GM21367 (cell line): Measurements from ENCODE around the gene DNASE1L1.
A peak's percentile ranks its signal among the peaks of the same experiment; 100 is the strongest.

Experiments used
- ATAC-seq: cut with Tn5 transposase; IDR thresholded peaks from one replicate; pipeline ENCODE4 v1.9.1; 2021; ENCODE audit not compliant: unreplicated experiment

DNASE1L1 gene, protein sequence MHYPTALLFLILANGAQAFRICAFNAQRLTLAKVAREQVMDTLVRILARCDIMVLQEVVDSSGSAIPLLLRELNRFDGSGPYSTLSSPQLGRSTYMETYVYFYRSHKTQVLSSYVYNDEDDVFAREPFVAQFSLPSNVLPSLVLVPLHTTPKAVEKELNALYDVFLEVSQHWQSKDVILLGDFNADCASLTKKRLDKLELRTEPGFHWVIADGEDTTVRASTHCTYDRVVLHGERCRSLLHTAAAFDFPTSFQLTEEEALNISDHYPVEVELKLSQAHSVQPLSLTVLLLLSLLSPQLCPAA

DNA sequence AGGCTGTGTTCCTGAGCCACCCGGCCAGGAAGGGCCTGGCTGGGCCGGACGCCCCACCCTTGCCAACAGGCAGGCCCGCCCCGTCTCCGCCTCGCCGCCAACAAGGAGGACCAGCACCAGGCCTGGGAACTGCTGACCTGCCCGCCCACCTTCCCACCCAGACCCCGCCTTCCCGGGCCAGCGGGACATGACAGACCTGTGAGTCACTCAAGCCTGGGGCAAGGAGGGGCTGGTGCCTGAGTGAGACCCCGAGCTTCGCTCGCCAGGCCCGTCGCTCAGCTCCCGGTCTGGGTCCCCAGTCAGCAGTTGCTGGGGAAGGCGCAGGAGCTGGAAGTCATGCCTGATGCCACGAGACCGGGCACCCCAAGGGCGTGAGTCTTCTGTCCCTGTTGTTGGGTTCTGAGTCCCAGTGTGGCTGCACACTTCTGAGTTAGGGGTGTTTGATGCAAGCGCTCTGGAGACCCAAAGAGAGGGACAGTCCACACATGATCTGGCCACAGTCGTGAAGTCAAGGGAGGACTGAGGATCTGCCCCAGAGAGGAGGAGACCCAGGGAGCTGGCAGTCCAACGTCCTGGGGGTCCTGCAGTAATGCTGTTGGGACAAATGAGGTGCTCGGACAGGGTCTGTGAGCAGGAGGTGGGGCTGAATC, at the start of gene DNASE1L1:
TSS of gene DNASE1L1 (minus strand) at position 33 of the 650 bp plus-strand sequence. CDS start 3,686 bp downstream, outside the sequence.
- peak; percentile 42 for ATAC-seq

DNA sequence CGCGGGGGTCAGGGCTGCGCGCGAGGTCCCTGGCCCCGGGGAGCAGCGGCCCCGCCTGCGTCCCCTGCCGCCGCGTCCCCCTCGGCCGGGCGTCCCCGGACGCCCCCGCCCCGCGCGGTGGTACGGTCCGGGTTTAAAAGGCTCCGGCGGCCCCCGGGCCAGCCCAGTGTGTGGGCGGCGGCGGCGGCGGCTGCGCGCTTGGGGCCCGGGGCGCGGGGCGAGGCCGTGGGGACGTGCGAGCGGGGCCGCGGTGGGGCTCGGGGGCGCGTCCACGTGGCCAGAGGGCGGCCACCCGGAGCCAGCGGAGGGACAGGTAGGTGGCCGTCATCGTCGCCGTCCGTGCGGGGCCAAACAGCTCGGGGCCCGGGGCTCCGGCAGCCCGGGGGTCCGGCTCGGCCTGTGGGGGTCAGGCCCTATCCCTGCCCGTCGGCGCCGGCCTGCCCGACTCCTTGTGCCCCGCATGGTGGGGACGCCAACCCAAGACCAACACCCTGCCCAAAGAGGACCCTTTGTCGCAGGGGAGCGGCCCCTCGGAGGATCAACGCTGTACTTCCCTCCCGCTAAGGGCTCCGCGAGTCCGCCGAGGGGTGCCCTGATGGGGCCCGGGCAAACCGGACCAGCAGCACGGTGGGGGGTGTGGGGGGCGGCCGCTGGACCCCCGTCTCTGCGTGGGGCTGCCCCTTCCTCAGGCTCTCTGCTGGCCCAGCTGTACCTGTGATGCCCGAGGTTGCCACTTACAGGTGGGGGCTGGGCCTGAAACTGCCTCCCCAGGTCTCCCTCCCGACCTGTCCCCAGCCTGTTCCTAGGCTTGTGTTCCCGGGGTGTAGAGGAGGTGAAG, 49.3 kb upstream of the DNASE1L1 start, which contains the start of gene PLXNA3:
TSS of gene PLXNA3 (plus strand) at position 166 of the 838 bp plus-strand sequence. CDS start 1,903 bp downstream, outside the sequence.
- ATAC-seq, result peak; percentile 63

DNA sequence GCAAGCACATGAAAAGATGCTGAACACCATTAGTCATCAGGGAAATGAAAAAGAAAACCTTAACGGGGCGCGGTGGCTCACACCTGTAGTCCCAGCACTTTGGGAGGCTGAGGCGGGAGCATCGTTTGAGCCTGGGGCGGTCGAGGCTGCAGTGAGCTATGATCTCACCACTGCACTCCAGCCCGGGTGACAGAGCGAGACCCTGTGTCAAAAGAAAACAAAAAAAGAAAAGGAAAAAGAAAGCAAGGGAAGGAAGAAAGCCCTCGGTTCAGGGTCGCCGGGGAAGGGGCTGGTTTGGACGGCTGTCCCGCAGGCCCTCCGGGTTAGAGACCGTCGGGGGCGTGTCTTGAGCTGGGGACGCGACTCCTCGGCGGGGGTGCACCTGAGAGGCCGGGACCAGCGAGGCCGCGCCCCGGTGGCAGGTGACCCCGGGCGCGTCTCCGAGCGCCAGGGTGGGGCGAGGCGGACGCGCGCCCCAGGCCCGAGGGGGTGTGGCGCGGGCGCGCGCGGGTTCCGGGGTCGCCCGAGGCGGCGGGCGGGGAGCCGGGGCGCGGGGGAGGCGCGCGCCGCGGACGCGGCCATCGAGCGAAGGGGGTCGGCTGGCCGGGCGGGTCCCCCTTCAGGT, 48.5 kb upstream of the DNASE1L1 start:
- ATAC-seq, result peak; percentile 57

DNA sequence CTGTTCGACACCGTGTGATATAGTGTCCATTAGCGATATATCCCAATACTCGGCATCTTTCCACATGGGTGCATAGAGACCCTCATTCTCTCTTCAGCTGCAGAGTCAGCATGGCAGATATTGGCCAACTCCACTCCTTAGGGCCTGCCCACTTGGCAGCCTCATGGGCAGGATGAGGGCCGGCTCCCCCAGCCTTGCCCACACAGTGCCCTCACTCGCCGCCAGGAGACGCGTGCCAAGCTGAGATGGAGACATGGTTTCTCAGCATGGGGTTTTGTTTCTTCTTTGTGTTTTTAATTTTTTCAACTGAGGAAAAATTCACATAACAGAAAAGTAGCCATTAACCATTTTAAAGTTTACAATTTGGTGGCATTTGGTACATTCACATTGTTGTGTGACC, 43.8 kb upstream of the DNASE1L1 start:
- no peak for ATAC-seq

DNA sequence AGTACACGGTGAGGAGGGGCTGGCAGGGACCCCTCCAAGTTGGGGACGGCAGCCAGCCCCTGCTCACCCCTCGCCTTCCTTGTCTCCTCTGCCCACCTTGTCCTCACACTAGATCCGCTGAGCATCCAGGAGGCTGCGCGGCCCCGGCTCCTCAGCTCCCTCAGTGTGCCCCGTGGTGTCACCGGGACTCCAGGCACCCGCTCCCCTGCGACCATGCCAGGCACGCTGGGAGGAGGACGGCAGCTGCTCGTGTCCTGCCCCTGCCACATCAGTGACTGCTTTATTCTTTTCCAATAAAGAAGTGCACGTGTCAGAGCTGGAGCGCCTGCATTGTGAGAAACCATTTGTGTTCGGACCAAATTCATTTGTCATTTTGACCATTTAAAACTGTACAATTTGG, 41.3 kb upstream of the DNASE1L1 start:
- no peak for ATAC-seq

DNA sequence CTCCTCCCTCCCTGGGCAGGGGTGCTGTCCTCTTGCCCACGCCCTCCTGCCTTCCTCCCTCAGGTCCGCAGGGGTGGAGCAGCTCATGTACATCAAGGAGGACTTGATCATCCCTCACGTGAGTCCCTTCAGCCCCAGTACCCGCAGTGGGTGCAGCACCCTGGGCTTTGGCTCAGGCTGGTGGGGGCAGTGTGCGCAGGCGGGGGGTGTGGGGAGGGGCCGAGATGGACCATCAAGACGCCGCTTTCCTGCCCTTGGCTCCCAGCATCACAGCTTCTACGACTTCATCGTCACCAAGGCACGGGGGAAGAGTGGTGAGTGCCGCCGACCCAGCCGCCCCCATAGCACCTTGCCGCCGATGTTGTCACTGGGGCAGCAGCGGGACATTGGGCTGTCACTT, 40.6 kb upstream of the DNASE1L1 start:
- no peak for ATAC-seq

DNA sequence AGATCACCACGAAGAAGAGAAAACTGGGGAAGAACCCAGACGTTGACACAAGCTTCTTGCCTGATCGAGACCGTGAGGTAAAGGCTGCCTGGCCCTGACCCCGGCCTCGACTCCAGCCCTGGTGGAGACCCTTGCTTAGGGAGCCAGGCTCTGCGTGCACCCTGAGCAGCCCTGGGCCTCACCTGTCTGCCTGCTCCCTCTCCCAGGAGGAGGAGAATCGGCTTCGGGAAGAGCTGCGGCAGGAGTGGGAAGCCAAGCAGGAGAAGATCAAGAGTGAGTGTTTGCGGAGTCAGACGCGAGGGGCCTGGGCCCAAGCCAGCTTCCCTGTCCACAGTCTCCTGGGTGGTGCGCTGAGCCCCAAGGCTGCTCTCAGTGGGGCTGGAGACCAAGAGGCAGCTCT, 39.4 kb upstream of the DNASE1L1 start:
- ATAC-seq, result no peak

DNA sequence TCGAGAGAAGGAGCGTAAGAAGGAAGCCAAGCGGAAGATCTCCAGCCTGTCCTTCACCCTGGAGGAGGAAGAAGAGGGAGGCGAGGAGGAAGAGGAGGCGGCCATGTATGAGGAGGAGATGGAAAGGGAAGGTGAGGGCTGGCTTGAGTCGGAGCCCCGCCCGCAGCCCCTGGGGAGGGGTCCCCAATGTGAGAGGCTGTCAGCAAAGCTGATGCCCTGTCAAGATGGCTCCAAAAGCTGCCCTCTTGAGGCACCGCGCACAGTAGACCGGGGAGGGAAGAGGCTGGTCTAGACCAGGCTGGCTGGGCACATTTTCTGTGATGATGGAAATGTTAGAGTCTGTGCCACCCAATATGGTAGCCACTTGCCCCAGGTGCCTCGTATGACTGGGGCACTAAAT, 37.4 kb upstream of the DNASE1L1 start:
- ATAC-seq, result no peak

DNA sequence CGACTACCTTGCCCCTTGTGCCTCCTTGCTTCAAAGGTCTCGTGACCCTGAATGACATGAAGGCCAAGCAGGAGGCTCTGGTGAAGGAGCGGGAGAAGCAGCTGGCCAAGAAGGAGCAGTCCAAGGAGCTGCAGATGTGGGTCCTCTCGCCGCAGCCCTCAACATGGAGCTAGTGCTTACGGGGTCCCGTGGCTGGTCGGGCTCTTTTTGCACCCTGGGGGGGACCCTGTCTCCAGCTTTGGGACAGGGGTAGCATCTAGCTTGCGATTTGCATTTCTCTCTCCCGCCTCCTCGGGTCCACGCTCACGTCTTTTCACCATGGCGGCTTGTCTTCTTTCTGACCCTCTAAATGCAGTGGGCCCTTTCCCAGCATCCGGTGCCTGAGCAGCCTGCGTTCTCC, 36.7 kb upstream of the DNASE1L1 start:
- no peak for ATAC-seq

DNA sequence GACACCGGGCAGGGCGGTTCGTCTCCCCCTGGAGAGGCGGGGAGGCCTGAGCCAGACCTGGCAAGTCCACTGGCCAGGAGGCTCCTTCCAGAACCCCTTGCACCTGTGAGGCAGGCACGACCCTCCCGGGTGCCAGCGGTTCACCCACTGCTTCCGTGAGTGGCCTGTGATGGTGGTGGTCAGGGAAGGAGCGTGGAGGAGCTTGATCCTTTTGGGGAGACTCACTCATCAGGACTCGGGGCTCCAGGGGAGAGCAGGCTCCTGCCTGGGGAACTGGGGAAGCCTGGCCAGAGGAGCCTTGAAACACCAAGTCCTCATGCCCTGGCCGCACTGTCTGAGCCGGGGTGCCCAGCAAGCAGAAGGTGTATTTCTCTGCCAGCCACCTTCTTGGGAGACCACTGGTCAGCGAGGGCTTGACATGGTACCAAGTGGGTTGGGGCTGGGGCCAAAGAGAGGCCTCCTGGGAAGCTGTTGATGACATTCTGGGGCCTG, 35.7 kb upstream of the DNASE1L1 start:
- ATAC-seq, result no peak

DNA sequence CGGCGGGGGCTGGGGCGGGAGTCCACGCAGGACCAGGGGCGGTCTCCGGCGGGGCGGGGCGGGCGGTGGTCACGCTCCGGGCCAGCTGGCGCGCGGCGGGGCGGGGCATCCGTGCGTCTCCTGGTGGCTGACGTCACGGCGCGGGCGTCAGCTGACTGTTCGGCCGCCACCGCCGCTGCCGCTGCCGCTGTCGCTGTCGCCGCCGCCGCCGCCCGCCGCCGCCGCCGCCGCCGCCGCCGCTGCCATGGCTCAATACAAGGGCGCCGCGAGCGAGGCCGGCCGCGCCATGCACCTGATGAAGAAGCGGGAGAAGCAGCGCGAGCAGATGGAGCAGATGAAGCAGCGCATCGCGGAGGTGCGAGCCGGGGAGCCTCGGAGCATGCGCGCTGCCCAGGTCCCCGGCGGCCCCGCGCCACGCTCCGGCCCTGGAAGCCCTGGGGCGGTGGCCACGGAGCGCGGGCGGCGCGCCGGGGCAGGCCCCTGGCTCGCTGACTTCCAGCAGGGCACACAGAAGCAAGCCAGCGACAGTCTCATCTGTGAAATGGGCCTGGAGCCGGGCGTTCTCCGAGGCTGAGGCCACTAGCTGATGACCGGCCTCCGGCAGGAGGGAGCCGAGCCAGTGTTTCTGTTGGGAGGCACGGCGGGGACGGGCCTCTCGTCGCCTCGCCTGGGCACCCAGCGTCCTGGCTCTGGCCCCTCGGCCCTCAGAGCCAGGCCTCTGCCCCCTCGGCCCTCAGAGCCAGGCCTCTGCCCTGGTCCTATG, 35.1 kb upstream of the DNASE1L1 start, which contains the start of gene FAM50A:
TSS of gene FAM50A (plus strand) at position 150 of the 763 bp plus-strand sequence. CDS start at position 245, 95 bp downstream.
- ATAC-seq, result peak; percentile 63

DNA sequence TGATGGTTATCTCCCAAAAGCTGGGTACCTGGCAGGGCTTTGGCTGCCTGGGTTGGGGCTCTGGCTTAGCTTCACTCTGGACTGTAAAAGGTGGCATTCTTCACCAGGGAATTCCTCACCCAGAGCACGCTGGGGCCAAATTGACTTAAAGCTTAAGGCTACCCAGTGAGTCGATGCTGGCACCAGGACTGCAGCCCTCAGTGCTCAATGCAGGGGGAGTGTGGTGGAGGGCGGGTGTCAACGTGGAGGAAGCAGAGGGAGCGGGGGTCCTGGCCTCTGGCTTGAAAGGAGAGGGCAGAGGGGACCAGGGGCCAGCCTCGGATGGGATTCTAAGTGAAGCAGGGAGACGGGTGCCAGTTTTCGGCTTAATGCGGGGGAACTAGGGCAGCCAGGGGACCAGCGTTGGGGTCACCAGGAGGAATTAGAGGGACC, 34.4 kb upstream of the DNASE1L1 start:
- ATAC-seq, result no peak

DNA sequence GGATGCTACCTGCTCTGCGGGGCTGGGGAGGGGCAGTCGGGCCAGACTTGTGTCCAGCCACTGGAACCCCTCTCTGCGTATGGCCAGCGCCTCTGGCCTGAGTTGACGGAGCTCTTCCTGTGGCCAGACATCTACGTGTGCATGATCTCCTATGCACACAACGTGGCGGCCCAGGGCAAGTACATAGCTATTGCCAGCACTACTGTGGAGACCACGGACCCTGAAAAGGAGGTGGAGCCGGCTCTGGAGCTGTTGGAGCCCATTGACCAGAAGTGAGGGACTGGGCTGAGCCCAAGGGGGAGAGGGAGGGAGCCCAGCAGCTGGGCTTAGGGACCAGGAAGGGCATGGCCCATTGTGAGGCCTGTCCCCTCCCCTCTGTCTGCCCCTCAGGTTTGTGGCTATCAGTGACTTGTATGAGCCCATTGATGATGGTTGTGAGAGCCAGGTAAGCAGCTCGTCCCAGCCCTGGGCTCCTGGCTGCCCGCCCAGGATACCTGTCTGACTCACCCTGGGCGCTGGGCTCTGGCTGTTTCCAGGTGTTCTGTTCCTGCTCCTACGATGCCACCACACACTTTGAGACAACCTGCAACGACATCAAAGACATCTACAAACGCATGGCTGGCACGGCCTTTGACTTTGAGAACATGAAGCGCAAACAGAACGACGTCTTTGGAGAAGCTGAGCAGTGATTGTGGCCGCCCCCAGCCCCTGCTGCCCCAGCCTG, 33.1 kb upstream of the DNASE1L1 start:
- no peak for ATAC-seq

DNA sequence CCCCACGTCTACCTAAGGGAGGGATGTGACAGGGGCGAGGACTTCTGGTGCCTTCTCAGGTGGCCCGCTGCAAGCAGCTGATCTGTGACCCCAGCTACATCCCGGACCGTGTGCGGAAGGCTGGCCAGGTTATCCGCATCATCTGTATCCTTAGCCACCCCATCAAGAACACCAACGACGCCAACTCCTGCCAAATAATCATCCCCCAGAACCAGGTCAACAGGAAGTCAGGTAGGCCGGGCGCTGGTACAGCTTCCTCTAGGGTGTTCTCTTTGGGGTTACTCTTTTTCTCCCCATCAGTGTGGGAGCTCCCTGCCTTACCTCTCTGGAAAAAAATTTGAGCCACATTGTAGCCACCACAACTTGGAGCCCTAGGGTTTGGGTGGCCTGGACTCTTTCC, 32.5 kb upstream of the DNASE1L1 start:
- no peak for ATAC-seq

DNA sequence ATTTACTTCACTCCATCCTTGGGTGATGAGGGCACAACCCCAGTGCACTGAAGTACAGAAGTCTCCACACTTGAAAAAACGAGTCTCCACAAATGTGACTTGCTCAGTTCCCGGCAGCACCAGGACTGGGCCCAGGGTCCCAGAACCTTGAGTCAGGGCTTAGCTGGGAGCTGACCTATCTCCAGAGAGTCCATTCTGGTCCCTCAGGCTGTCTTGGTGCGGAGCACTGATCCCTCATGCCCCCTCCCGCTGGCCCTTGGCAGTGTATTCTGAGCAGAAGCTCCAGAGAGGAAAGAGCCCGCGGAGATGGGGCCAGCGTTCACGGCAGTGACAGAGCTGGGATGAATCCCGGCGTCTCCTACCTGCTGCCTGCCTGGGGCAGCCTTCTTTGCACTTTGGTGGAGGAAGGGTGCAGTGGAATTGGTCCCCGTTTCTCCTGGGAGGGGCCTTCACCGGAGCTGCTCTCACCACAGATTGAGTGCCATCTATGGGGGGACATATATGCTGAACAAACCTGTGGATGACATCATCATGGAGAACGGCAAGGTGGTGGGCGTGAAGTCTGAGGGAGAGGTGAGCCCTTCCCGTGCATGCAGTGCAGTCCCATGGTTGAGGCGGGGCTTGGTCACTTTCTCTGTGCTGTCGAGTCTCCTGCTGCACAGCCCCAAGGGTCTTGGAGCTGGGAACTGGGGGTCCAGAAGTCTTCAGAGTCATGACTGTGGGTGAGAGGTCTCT, 31.7 kb upstream of the DNASE1L1 start:
- ATAC-seq, result no peak

DNA sequence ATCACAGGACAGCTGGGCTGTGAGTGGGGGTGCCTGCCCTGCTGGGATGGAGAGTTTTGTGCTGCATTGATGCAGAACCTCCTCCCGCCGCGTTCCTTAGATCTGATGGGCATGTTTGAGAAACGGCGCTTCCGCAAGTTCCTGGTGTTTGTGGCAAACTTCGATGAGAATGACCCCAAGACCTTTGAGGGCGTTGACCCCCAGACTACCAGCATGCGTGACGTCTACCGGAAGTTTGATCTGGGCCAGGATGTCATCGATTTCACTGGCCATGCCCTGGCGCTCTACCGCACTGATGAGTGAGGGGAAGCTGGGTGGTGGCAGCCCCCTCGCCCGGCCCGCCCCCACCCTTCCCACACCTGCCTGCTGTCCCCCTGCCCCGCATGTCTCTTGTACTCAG, 30.8 kb upstream of the DNASE1L1 start:
- ATAC-seq, result no peak

DNA sequence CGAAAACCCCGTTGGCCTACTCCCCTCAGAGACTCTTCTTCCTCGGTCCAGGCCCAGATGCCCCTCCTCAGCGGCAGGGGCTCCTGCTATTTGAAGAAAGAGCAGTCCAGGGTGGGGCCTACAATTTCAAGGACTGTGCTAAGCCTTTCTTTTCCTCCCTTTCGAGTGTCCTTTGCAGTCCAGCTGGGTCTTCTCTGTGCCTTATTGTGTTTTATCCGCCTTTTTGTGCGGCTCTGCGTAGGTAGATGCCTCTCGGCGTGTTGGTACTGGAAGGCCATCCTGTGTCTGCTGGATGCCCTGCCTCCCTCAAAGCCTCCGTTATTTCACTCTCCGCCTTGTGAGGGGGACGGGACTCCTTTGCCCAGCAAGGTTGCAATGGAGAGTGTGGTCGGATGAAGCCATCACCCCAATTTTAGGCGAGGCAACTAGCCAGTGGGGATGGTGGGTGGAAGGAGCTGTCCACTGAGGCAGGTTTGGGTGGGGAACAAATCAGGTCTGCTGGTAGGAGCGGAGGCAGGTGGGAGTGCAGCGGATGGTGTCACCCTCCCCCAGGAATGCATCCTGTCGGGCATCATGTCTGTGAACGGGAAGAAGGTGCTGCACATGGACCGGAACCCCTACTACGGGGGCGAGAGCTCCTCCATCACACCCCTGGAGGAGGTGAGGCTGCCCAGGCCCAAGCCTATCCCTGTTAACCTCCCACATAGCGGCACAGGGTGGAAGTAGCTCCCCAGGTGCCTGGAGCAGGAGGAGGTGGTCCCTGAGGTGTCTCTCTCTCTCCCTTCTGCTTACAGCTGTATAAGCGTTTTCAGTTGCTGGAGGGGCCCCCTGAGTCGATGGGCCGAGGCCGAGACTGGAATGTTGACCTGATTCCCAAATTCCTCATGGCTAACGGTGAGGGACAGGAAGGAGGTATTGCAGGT, 29.2 kb upstream of the DNASE1L1 start:
- ATAC-seq, result no peak
